HCT116 (cell line): ENCODE results near the gene MICALL1. TPM values are rescaled to one million over a fixed set of nuclear protein-coding genes. Genes with fewer than 3 reads are reported as not detected.

ENCODE experiments used
- ATAC-seq: fragments of 200-7000 bp; cut with Tn5 transposase; 2 replicates; pipeline ENCODE4 v1.9.1; 2020; ENCODE audit warnings: mild to moderate bottlenecking, moderate library complexity
- BruUV-seq: library from RNA; stranded (reverse); fragments of 400-500 nt; replicated peaks from 2 replicates; lab custom pipeline; 2021; lab: Mats Ljungman, UMichigan
- CTCF ChIA-PET: fragments of 300-600 bp; sonication (Branson Sonifier 250); formaldehyde crosslinking; loops from one replicate; lab custom pipeline; 2021; ENCODE audit warnings: antibody characterized with exemption; lab: Charles Lee
- POLR2A ChIA-PET: fragments of 300-600, 350-600 bp; sonication (Branson Sonifier 250); formaldehyde crosslinking; loops from one replicate; lab custom pipeline; 2021; ENCODE audit warnings: antibody characterized with exemption; lab: Charles Lee
- RAD21 ChIA-PET, 2 experiments: fragments of 300-600 bp; sonication (Branson Sonifier 250); formaldehyde crosslinking; loops; one replicate each; lab custom pipeline; 2023; ENCODE audit warnings: low total read pairs in 2 of 2; ENCODE audit not compliant: uncharacterized antibody in 2 of 2, unreplicated experiment in 2 of 2, low non-redundant PET in 1 of 2; lab: Charles Lee
- DNase-seq: peaks from one replicate; pipeline ENCODE4 v3.0.0-alpha.2; 2010; ENCODE audit warnings: low read depth, low spot score
- H2AFZ ChIP-seq: fragments of 200-600 bp; shearing (Covaris generic), sonication (generic); 2 replicates; pipeline ENCODE4 v1.6.1; 2017; ENCODE audit warnings: low read depth, mixed run types, mixed read lengths, antibody characterized with exemption, low read length; ENCODE audit not compliant: poor library complexity, severe bottlenecking
- H3K27ac ChIP-seq: 2 replicates; pipeline ENCODE4 v1.5.1; 2012; ENCODE audit warnings: low read depth, low read length
- H3K27me3 ChIP-seq: fragments of 200-600 bp; sonication (generic); 2 replicates; pipeline ENCODE4 v1.6.1; 2016; ENCODE audit warnings: mixed run types, low read length, mixed read lengths; ENCODE audit not compliant: insufficient read depth
- H3K36me3 ChIP-seq, 2 experiments: fragments of 200-500 bp in 1 of 2; fragments of 200-600 bp in 1 of 2; sonication (Bioruptor generic) in 1 of 2; sonication (generic) in 1 of 2; 2 replicates each; pipeline versions ENCODE4 v1.5.1 to v1.6.1; 2014 to 2016; ENCODE audit warnings: low read length in 2 of 2, inconsistent platforms in 1 of 2, mixed read lengths in 1 of 2, mixed run types in 1 of 2; ENCODE audit not compliant: insufficient read depth in 2 of 2, control insufficient read depth in 1 of 2
- H3K4me1 ChIP-seq, 2 experiments: fragments of 200-600 bp in 1 of 2; sonication (generic) in 1 of 2; 2 replicates each; pipeline versions ENCODE4 v1.5.1 to v1.6.1; 2012 to 2017; ENCODE audit warnings: low read length in 2 of 2, inconsistent platforms in 1 of 2, mild to moderate bottlenecking in 1 of 2, mixed read lengths in 1 of 2, mixed run types in 1 of 2, moderate library complexity in 1 of 2; ENCODE audit not compliant: insufficient read depth in 2 of 2, control insufficient read depth in 1 of 2
- H3K4me2 ChIP-seq: fragments of 200-600 bp; sonication (generic); 2 replicates; pipeline ENCODE4 v1.6.1; 2017; ENCODE audit warnings: mixed run types, low read length, mixed read lengths
- H3K4me3 ChIP-seq, 2 experiments: fragments of 200-600 bp in 1 of 2; sonication (generic) in 1 of 2; replicated peaks in 1 of 2; 2 replicates each; pipeline ENCODE4 v1.5.1; 2011 to 2016; ENCODE audit warnings: low read length in 2 of 2, control low read depth in 1 of 2, low read depth in 1 of 2, mild to moderate bottlenecking in 1 of 2, mixed read lengths in 1 of 2, mixed run types in 1 of 2
- H3K79me2 ChIP-seq: fragments of 200-600 bp; sonication (generic); 2 replicates; pipeline ENCODE4 v1.6.1; 2017; ENCODE audit warnings: mild to moderate bottlenecking, mixed run types, low read length, moderate library complexity, mixed read lengths; ENCODE audit not compliant: insufficient read depth
- H3K9ac ChIP-seq: fragments of 200-600 bp; sonication (generic); 2 replicates; pipeline ENCODE4 v1.6.1; 2016; ENCODE audit warnings: low read length, mixed read lengths
- H3K9me2 ChIP-seq: fragments of 200-600 bp; sonication (generic), shearing (Covaris generic); 2 replicates; pipeline ENCODE4 v1.6.1; 2017; ENCODE audit warnings: mixed run types, mild to moderate bottlenecking, moderate library complexity; ENCODE audit not compliant: insufficient read depth
- H3K9me3 ChIP-seq, 2 experiments: fragments of 200-500 bp in 1 of 2; fragments of 200-600 bp in 1 of 2; sonication (Bioruptor generic) in 1 of 2; sonication (generic) in 1 of 2; 2 replicates each; pipeline ENCODE4 v1.6.1; 2014 to 2017; ENCODE audit warnings: low read length in 2 of 2, mixed read lengths in 2 of 2, inconsistent platforms in 1 of 2, low read depth in 1 of 2, mild to moderate bottlenecking in 1 of 2, mixed run types in 1 of 2, moderate library complexity in 1 of 2; ENCODE audit not compliant: control insufficient read depth in 1 of 2, insufficient read depth in 1 of 2
- H4K20me1 ChIP-seq: fragments of 200-600 bp; sonication (generic), shearing (Covaris generic); 2 replicates; pipeline ENCODE4 v1.6.1; 2017; ENCODE audit warnings: mixed run types, mild to moderate bottlenecking, moderate library complexity; ENCODE audit not compliant: insufficient read depth
- CBX3 ChIP-seq: IDR thresholded peaks from 2 replicates; pipeline ENCODE4 v1.6.1; 2012; ENCODE audit warnings: low read depth
- CEBPB ChIP-seq: IDR thresholded peaks from 2 replicates; pipeline ENCODE4 v1.6.1; 2012; ENCODE audit warnings: low read depth
- EZH2 ChIP-seq: fragments of 200-600 bp; sonication (generic); IDR thresholded peaks from 2 replicates; pipeline ENCODE4 v1.6.1; 2017; ENCODE audit warnings: antibody characterized with exemption, mixed run types
- POLR2AphosphoS5 ChIP-seq: IDR thresholded peaks from 2 replicates; pipeline ENCODE4 v1.6.1; 2011; ENCODE audit warnings: mild to moderate bottlenecking, low read depth, low read length, moderate library complexity
- YY1 ChIP-seq: IDR thresholded peaks from 2 replicates; pipeline ENCODE4 v1.6.1; 2011; ENCODE audit warnings: low read length, low read depth, moderate library complexity, mild to moderate bottlenecking; ENCODE audit not compliant: insufficient replicate concordance; ENCODE audit errors: extremely low read depth
- ZBTB33 ChIP-seq: IDR thresholded peaks from 2 replicates; pipeline ENCODE4 v1.6.1; 2011; ENCODE audit warnings: mild to moderate bottlenecking, low read length, moderate library complexity; ENCODE audit not compliant: insufficient replicate concordance; ENCODE audit errors: extremely low read depth
- ZNF274 ChIP-seq: fragments of 200-500 bp; sonication (Bioruptor generic); IDR thresholded peaks from 2 replicates; pipeline ENCODE4 v1.6.1; 2014; ENCODE audit warnings: mild to moderate bottlenecking, low read depth, low read length, inconsistent platforms
- intact Hi-C: fragments of 100-400 bp; cut with micrococcal nuclease; formaldehyde crosslinking; loops from 2 replicates; pipeline ENCODE4 v1.10.0; 2022
- total RNA-seq: library from RNA; stranded (reverse); gene quantifications from one replicate; pipeline ENCODE4 v1.2.1, GENCODE V29; 2021; ENCODE audit not compliant: unreplicated experiment

The MICALL1 gene
- total RNA-seq, 1 experiment from 2014 or later = 35.2 TPM

DNA sequence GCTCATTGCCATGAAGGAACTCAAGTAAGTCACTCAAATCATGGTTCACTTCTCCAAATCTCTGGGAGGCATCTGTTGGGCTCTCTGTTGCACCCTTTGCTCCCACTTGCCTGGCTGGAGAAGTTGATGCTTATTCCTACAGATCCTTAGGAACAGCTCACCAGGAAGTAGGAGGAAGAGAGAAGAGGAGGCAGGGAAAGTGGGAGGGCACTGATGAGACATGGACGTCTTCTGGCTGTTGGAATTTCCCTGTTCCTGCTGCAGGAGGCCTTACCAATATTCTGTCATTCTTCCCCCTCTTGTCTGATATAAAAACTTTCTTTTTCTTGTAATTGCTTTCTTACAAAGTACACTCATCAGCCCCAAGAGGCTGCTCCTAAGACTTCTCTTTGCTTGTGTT, 61.0 kb downstream of the MICALL1 start:
- Histone ChIP-seq H3K4me1 (peaks cover 0 to 11% of the 10 kb centered on the region in 2 experiments; a peak in 2 of 4 replicates), H3K4me3 (no peak overlapping the region), H3K9me3 (no peaks in the 10 kb centered on the region), H2AFZ (no peak overlapping the region)
- CTCF ChIA-PET = no interaction called here
- RAD21 ChIA-PET = interaction anchor here in 1 of 2 experiments (0.6 kb wide), 1 partner anchor 28 kb away, joined by 4 read pairs; no protein-coding TSS in a partner anchor
- TF ChIP-seq POLR2AphosphoS5 = no peak
- TF ChIP-seq, all 23 proteins: peak for 0
- H3K36me3 ChIP-seq = peaks cover 20 to 30% of the 10 kb centered on the region in 2 experiments; a peak in 3 of 4 replicates
- BruUV-seq = no TSS peak
- intact Hi-C loops = no loop called here
- no peaks in the 10 kb centered on the region for H3K27me3 ChIP-seq
- H3K4me2 ChIP-seq = no peak overlapping the region
- H3K27ac ChIP-seq = no peak overlapping the region
- H3K79me2 ChIP-seq = peaks cover 14% of the 10 kb centered on the region
- H3K9ac ChIP-seq = no peak overlapping the region
- no peak for DNase-seq
- no peak for ATAC-seq
- peaks cover 11% of the 10 kb centered on the region; the same call in 1 of the 2 replicates for H4K20me1 ChIP-seq
- POLR2A ChIA-PET = no interaction called here
- H3K9me2 ChIP-seq = no peaks in the 10 kb centered on the region

- no peak for TF ChIP-seq EZH2
- no peak for TF ChIP-seq YY1
- no peak for TF ChIP-seq CEBPB
- no peak for TF ChIP-seq ZNF274
- no peak for TF ChIP-seq ZBTB33
- no peak for TF ChIP-seq CBX3
- TF ChIP-seq, all 23 proteins: peak for 0
- DNase-seq (no peak), ATAC-seq (no peak)
- Histone ChIP-seq H3K9me2 (no peaks in the 10 kb centered on the region), H3K27me3 (no peaks in the 10 kb centered on the region), H3K79me2 (peaks cover 14% of the 10 kb centered on the region), H2AFZ (no peak overlapping the region), H3K4me2 (no peak overlapping the region), H3K9me3 (no peaks in the 10 kb centered on the region), H3K4me3 (no peak overlapping the region), H3K9ac (no peak overlapping the region), H3K36me3 (peaks cover 20 to 27% of the 10 kb centered on the region in 2 experiments; a peak in 3 of 4 replicates), H3K27ac (no peak overlapping the region), H4K20me1 (peaks cover 11% of the 10 kb centered on the region; the same call in 1 of the 2 replicates), H3K4me1 (peaks cover 0 to 11% of the 10 kb centered on the region in 2 experiments; a peak in 2 of 4 replicates)
- ChIA-PET RAD21 (no interaction called here), POLR2A (no interaction called here), CTCF (no interaction called here)
- intact Hi-C loops = no loop called here
- no TSS peak for BruUV-seq
These were observed 61.7 kb downstream of the MICALL1 start for GRCh38 chr22:37967637-37968451.
